Hematopoietic multipotent progenitor cell treated with erythropoietin and hydrocortisone succinate and interleukin-3 and kit ligand, for 15 days (in vitro differentiated cells): ENCODE data around the gene TUBB2B.

Experiments
- DNase-seq: peaks from one replicate; pipeline ENCODE4 v3.0.0-alpha.2; 2015; ENCODE audit warnings: low spot score

Gene TUBB2B

DNA sequence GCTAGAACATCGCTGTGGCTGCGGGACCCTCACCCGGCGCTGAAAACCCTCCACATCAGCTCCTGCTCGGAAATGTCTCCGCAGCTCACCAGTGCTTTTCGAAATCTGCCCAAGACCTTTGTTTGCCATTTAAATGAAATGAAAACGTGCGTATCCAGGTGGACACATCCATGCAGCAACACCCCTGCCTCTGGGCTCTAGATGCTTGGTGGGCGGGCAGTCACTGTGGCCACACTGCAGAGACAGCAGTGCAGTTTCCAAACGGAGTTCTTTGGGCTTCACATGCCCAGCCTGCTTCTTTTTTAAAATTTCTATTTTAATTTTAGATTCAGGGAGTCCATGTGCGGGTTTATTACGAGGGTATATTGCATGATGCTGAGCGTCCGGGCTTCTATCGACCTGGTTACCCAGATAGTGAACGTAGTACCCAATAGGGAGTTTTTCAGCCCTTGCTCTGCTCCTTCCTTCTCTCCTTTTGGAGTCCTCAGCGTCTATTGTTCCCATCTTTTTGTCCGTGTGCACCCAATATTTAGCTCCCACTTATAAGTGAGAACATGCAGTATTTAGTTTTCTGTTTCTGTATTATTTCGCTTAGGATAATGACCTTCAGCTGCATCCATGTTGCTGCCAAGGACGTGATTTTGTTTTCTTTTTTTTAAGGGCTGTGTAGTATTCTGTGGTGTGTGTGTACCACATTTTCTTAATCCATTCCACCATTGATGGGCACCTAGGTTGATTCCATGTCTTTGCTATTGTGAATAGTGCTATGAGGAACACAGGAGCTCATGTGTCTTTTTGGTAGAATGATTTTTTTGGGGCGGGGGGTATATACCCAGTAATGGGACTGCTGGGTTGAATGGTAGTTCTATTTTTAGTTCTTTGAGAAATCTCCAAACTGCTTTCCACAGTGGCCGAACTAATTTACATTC, 4.8 kb upstream of the TUBB2B start:
- DNase-seq = no peak

DNA sequence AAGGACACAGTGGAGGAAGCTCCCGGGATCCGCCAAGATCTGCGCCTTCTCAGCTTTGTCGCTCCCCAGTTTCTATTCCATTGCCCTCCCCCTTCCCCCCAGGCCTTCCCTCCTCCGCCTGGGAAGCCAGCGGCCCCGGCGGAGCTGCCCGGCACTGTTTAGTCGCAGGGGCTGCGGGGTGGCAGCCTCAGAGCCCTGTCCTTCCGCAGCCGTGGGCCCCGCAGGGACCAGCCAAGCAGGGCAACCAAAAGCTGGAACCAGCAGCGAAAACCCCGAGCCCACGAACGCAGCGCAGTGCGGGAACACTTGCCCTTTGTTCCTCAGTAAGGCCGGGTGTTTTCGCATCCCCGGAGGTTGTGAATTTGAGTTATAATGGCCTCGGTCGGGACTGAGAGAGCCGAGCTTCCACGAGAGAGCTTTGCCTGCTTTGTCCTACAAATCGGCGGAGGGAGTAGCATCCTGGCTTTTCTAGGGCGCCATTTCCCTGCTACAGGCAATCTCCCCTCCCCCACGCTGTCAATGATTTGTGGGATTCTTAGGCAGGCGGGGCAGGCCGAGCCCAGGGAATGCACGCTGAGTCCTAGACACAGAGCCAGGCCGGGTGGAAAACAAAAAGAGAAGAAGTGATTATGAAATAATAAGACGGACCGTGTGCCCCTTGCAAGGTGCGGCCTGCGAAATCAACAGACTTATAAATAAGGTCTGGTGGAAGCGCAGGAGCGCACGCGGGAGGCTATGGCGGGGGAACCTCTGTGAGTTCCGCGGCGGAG, 4.0 kb upstream of the TUBB2B start:
- DNase-seq = no peak

DNA sequence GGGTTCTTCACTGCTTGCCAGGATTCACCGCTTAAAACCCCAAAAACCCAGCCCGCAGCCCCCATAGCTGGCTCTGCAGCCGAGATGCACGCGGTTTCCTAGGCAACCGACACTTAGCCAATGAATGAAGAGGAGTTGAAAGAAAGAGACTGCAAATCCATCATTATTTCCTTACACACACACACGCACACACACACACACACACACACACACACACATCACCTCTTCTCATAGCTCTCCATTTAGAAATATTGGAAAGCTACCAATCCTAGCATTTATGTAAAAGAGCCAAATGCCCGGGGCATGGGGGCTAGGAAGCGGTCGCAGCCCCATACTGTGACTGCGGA, 3.4 kb upstream of the TUBB2B start:
- DNase-seq = no peak

DNA sequence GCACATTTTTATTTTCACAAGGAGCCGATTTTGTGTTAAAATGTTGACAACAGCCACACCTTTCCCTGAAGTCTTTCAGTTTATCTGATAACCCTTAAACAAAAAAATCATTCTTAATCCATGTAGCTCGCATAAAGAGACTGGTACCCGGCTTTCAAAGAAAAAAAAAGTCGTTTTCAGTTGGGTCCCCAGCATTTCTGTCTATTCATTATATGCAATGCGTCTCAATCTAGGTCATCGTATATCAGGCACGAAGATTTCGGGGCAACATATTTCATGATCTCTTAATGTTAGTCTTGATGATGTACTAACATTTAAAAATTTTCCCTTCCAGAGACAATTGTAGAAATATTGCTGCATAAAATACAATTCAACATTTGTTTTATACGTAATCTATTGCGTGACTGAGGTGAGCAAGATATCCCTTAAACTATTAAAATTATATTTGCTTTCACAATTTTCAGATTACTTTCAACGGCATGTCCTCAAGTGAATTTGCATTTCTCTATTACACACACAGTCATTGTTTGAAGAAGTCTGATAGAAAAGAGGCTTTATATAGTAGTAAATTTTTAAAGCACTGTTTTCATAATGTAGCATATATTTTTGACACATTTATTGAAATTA, 2.9 kb upstream of the TUBB2B start:
- DNase-seq = no peak

DNA sequence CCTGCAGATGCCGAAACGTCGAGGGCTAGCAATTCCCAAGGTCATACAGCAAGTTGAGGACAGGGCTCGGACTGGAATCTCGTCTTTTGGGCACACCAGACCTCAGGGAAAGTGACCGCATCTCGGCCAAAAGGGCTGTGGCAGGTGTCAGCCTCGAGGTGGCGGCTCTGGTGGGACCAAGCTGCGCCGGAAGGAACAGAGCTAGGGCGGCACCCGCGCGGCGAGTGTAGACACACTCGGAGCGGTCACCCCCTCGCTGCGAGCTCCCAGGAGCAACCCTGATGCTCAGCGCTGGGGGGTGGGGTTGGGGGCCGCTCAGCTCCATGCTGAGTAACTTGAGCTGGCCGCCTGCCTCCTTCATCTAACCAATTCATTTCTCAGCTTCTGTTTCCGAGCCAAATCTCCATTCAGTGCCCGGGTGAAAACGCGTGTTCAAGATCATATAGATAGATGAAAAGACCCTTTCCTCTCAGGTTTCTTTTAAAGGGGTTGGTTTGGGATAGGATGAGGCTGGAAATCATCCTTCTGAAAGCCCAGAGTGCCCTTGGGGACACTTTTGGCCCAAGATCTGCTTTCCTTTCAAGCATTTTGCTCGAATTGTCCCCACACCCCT, 2.2 kb upstream of the TUBB2B start:
- no peak for DNase-seq

DNA sequence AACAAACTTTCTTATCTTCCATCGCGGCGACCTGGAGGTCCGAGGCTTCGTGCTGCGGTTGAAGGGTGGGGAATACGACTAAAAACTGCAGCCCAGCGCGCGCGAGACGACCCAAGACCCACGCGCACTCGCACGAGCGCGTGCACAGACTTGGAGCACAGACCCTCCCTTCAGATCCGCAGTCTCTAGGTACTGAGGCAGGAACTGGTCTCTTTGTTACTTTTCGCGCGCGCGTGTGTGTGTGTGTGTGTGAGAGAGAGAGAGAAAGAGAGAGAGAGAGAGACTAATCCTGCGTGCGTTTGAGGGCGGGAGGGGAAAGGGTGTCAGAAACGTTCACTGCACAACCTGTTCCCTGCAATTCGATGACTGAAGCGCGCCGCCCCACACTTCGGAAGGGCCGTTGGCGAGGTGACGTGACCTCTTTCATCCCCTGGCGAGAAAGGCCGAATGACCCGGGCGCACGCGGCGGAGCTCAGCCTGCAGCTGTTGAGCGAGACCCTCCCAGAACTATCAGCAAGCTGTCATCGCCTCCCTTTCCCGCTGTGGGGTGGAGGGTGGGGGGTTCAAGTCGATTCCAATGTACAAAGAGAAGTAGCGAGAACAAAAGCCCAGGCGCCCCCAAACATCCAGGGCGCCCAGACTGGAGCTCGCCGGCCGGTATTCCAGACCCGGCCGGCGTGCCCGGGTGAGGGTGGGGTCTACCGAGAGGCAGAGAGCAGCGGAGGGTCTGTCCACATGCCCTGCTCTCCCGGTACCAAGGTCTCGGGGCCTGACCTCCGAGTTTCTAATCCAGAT, 1.5 kb upstream of the TUBB2B start:
- DNase-seq = no peak

DNA sequence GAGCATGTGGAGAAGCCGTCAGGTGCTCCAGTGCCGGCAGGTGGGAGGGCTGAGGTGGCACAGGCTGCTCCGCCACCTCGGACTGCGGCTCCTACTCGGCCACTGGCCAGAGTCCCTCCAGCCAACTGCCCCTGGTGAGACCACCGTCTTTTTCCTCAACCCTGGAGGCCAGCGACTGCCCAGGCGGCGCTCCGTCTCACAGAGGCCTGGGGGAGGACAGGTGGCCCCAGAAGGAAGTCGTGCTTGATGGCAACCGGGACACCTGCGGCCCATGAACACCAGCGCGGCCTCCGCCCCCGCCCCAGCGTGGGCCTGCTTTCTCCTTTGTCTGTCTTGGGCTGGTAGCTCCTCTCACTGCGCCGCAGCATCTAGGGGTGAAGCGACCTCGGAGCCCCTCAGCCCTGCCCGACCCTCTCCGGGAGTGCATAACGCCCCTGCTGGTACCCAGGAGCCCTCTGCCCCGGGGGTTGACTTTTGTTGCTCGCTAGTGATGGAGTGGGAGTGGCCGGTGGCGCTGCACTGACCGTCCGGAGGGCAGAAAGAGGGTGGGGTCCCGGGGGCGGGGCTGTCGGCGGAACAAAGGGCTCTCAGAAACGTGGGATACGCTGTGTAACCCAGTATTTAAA, 706 bp upstream of the TUBB2B start:
- no peak for DNase-seq

DNA sequence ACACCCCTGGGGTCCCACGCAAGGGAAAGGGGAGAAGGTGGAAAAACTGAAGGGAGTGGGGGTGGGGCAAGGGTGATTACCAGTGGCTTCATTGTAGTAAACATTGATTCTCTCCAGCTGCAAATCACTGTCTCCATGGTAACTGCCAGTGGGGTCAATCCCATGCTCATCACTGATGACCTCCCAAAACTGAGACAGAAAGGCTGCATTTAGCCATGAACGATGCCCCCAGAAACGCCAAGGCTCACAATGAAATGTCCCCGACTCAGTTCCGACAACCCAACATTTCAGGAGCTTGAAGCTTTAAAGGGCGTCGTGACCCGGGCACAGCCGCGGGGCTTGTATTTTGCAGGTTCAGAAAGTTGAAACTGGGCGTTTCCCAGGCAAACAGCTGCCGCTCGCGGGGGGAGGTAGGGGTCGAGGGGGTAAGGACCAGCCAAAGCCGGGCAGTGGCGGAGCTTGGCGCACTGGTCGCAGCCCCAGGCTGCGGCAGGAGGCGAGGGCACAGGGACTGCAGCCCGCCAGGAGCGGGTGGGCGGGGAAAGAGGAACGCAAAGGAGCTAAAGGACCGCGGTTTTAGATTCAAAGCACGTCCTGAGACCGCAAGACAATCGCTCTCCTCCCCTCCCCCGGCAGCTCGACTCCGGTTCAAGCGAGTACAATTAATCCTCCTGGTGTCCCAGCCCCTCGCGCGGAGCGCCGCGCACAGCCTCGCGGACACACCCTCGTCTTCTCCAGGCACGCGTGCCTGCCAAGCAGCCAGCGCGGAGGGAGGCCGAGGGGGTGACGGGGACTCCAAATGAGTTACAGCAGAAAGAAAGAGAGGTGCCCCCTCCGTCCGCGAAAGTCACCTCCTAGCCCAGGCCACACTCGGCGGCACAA, 731 bp downstream of the TUBB2B start:
- DNase-seq = no peak

DNA sequence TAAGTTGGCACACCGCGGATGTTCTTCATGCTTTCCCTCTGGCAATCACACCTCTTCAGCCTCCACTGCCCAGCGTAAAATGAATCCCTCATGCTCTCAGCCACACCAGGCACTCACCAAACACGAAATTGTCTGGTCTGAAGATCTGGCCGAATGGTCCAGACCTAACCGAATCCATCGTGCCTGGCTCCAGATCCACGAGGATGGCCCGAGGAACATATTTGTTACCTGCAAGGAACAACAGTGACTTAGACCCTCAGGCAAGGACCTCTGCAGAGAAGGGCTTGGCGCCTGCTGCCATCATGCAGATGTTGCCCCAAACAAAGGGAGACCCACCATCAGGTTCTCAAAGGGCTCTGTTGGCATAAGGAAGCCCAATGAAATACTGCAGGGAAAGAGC, 1.4 kb downstream of the TUBB2B start:
- DNase-seq = no peak

DNA sequence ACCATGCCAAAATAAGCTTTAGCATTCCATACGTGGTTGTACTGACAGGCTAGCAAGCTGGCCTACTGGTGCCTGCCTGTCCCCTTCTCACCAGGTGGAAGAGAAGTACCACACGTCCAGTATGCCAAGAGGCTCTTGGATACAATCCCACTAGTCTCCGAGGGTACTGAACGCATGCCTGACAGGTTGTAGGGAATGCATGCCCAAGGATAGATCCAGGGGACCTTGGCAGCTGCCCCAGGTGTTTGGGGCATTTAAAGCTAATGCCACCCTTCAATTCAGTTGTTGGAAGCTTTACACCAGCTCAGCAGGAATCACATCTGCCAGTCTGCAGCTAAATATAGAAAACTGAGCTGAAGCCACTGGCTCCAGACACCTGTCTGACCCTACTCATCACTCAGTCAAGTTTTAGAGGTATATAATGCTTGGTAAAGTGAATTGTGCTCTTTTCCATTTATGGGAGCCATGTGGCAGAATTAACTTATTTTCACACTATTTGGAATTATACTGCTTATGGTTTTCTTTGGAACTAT, 4.9 kb downstream of the TUBB2B start:
- no peak for DNase-seq

DNA sequence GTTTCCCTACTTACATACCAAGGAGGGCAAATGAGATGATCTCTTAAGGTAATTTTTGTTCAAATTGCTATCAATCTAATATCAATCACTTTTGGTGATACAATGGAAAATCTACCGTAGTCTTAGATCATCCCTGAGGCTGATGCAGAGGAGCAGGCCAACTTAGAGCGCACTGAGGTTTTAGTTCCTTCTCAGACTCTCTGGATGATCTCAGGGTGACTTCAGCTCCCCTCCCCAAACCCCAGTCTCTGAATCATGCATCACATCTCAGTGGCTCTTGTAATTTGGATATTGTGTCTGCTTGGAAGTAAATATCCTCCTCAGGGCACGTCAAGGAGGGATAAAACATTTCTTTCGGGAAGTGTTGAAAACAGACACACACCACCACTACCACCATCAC, 5.9 kb downstream of the TUBB2B start:
- no peak for DNase-seq

DNA sequence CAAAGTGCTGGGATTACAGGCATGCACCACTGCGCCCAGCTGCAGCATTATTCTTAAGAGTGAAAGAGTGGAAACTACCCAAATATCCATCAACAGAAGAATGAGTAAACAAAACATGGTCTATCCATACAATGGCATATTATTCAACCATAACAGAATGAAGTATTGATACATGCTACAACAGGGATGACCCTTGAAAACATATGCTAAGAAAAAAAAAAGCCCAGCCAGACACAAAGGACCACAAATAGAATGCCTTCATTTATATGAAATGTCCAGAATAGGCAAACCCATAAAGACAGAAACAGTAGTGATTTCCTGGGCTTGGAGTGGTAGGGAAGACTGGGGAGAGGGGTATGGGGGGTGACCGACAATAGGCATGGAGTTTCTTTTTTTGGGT, 7.1 kb downstream of the TUBB2B start:
- no peak for DNase-seq

DNA sequence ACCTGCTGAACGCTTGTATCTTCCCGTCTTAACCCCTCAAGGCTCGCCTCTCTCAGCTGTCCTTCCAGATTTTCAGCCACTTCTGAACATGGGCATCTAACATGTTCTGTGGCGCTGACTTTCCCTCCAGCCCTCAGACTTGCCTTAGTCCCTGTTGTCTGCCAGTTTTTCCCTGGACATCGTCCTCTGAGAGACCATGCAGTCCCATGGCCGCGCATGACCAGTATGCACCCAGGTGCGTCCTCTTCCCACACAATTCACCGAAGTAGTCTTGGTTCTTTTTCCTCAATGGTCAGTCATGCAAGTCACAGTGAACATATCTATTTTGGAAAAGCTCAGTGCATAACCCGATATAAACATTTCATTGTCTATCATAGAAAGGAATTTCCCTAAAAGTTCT, 9.2 kb downstream of the TUBB2B start:
- DNase-seq = no peak

DNA sequence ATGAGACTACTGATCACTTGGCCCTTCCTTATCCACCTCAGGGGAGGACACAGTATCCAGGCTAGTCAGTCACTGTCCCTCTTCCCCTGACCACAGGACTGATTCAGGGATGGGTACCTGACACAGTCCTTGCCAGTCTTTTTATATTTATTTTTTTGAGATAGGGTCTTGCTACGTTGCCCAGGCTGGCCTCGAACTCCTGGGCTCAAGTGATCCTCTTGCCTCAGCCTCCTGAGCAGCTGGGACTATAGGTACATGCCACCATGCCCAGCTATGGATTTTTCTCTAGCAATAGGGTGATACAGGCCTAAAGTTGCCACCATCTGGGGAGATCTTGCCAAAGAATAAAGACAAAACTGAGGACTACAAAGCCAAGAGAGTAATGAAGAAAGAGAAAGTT, 10.2 kb downstream of the TUBB2B start:
- DNase-seq = no peak

DNA sequence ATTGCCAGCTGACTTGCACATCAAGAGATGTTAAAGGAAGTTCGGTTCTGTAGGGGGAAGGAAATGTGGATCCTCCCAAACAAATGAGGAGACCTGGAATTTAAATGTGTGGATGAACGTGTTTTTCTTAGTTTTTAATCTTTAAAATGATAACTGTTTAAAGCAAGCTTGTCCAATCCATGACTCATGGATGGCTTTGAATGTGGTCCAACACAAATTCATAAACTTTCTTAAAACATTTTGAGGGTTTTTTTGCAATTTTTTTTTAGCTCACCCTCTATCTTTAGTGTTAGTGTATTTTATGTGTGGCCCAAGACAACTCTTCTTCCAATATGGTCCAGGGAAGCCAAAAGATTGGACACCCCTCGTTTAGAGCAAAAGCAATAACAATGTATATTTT, 12.6 kb downstream of the TUBB2B start:
- DNase-seq = no peak

DNA sequence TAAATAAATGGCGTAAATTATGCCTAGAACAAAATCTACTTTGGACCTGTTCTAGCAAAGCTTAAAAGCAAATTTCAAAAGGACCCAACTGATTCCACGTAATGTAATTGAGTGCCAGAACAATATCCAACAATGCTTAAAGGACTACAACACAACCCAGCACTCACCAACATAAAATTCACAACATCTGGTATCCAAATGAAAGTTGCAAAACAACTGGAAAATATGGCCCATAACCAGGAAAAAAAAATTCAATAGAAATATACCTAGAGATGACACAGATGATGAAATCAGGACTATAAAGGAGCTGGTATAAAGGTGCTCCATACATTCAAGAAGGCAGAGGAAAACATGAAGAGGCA, 14.1 kb downstream of the TUBB2B start:
- no peak for DNase-seq

DNA sequence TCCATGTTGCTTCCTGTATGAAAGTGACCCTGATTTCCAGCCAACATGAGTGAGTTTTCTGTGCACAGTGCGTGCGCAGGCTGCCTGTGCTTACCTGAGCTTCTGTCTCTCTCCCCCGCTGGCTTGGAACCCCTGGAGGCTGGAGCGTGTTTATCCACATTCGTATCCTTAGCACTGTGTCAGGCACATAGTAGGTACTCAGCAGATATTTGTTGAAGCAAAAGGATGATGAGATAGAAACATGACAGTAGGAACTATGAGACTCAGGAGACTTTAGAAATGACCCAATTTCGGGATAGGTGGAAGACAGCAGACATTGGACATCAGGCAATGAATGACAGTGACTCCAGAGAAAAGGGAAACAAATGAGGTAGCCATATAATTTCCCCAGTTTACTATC, 15.2 kb downstream of the TUBB2B start:
- DNase-seq = no peak

DNA sequence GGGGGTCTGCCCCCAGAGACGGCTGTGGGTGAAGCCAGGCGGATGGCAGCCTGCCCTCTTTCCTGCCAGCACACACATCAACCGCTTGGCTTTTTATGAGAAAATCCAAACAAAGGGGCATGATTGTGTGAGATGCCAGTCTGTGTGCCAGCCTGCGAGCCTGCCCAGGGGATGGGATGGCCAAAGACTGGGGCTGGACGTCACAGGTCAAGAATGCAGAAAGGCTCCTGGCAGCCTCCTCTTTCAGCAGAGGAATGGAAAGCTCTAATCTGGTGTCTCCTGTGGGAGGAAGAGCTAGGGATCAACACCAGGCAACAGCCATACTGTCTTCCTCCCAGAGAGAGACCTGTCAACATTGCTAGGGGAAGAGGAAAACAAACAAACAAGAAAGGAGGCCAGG, 15.8 kb downstream of the TUBB2B start:
- DNase-seq = no peak

DNA sequence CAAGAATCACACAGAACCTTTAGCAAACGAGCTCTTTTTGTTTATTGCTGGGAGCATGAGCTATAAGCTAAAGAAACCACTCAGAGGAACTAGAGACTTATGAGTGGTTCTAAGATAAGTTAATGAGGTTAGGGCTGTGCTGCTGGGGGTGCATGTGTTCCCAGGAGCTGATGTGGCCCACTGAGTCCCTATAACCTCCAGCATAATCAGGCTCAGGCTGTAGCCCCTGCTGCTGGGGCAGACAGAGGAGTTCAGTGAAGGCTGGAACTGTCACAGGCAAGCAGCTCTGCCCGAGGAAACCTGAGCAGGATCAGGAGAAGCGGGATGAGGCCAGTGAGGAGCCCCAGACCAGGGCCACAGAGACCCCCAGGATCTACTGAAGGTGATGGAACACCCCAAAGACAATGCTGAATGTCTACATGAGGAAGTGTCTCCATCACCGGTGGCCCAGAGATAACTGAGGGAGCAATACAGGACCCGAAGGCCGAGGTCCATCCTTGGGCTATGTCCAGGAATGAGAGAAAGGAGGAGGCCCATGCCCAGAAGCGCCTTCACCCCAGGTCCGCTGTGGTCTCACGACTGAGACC, 17.3 kb downstream of the TUBB2B start:
- no peak for DNase-seq
